ENCODE data around the gene RNF138. TPM values are rescaled to one million over a fixed set of nuclear protein-coding genes. Genes with fewer than 3 reads are reported as not detected.
"Not testable (repeated sequence)": the region's sequence is repeated elsewhere in the genome, so short reads cannot be mapped to it uniquely, and the experiment has no call there.

RNF138 gene
- total RNA-seq, 1 donor from 2014 or later, result 100 TPM

GRCh38 chr18:32158108-32158624, 66.5 kb downstream of the RNF138 start:
- Mint-ChIP-seq H3K4me3 (ENCODE audit: low read depth) (peak overlapping the region; percentile 61), H3K4me1 (ENCODE audit: low read depth) (peaks cover 9% of the 10 kb centered on the region), H3K9me3 (peaks cover 4% of the 10 kb centered on the region), H3K27me3 (ENCODE audit: low read depth) (peaks cover 18% of the 10 kb centered on the region), H3K27ac (peak overlapping the region; percentile 49), H3K36me3 (ENCODE audit: low read depth) (peaks cover 3% of the 10 kb centered on the region)
- peak; percentile 63 for DNase-seq (ENCODE audit: low spot score)
- intact Hi-C loops (cut with micrococcal nuclease), result loop anchor here (1.0 to 10.0 kb wide), 4 partner anchors 117 to 394 kb away; partner anchors contain the start of gene GAREM1

GRCh38 chr18:32158631-32159030, 67.0 kb downstream of the RNF138 start:
- H3K27ac Mint-ChIP-seq; H3K4me1 Mint-ChIP-seq (ENCODE audit: low read depth); H3K36me3 Mint-ChIP-seq (ENCODE audit: low read depth); DNase-seq (ENCODE audit: low spot score); H3K9me3 Mint-ChIP-seq: not testable (repeated sequence)
- intact Hi-C loops (cut with micrococcal nuclease), result loop anchor here (1.0 to 10.0 kb wide), 4 partner anchors 116 to 394 kb away; partner anchors contain the start of gene GAREM1
- H3K4me3 Mint-ChIP-seq (ENCODE audit: low read depth), result peak overlapping the region; percentile 61
- peaks cover 18% of the 10 kb centered on the region for H3K27me3 Mint-ChIP-seq (ENCODE audit: low read depth)

GRCh38 chr18:32160547-32160946, 68.9 kb downstream of the RNF138 start:
- Mint-ChIP-seq H3K27ac (no peak overlapping the region), H3K27me3 (ENCODE audit: low read depth) (peaks cover 13% of the 10 kb centered on the region), H3K4me3 (ENCODE audit: low read depth) (no peak overlapping the region), H3K4me1 (ENCODE audit: low read depth) (peaks cover 8% of the 10 kb centered on the region), H3K9me3 (no peaks in the 10 kb centered on the region), H3K36me3 (ENCODE audit: low read depth) (no peaks in the 10 kb centered on the region)
- no peak for DNase-seq (ENCODE audit: low spot score)
- intact Hi-C loops (cut with micrococcal nuclease), result no loop called here

GRCh38 chr18:32167980-32168730, 76.5 kb downstream of the RNF138 start:
- H3K27me3 Mint-ChIP-seq (ENCODE audit: low read depth), result peaks cover 5% of the 10 kb centered on the region
- DNase-seq (ENCODE audit: low spot score), result no peak
- no peaks in the 10 kb centered on the region for H3K9me3 Mint-ChIP-seq
- no peaks in the 10 kb centered on the region for H3K36me3 Mint-ChIP-seq (ENCODE audit: low read depth)
- intact Hi-C loops (cut with micrococcal nuclease), result no loop called here
- no peak overlapping the region for H3K4me3 Mint-ChIP-seq (ENCODE audit: low read depth)
- H3K4me1 Mint-ChIP-seq (ENCODE audit: low read depth), result no peaks in the 10 kb centered on the region
- H3K27ac Mint-ChIP-seq, result no peak overlapping the region

GRCh38 chr18:32173654-32174053, 82.0 kb downstream of the RNF138 start:
- no peak overlapping the region for H3K4me3 Mint-ChIP-seq (ENCODE audit: low read depth)
- no peaks in the 10 kb centered on the region for H3K4me1 Mint-ChIP-seq (ENCODE audit: low read depth)
- intact Hi-C loops (cut with micrococcal nuclease), result no loop called here
- no peaks in the 10 kb centered on the region for H3K36me3 Mint-ChIP-seq (ENCODE audit: low read depth)
- peaks cover 2% of the 10 kb centered on the region for H3K27me3 Mint-ChIP-seq (ENCODE audit: low read depth)
- DNase-seq (ENCODE audit: low spot score), result no peak
- no peaks in the 10 kb centered on the region for H3K9me3 Mint-ChIP-seq
- no peak overlapping the region for H3K27ac Mint-ChIP-seq

- no peak for DNase-seq (ENCODE audit: low spot score)
- Mint-ChIP-seq H3K9me3 (no peaks in the 10 kb centered on the region), H3K4me3 (ENCODE audit: low read depth) (no peak overlapping the region), H3K27ac (no peak overlapping the region), H3K36me3 (ENCODE audit: low read depth) (no peaks in the 10 kb centered on the region), H3K4me1 (ENCODE audit: low read depth) (no peaks in the 10 kb centered on the region), H3K27me3 (ENCODE audit: low read depth) (peaks cover 2% of the 10 kb centered on the region)
- intact Hi-C loops (cut with micrococcal nuclease), result no loop called here
Measured at GRCh38 chr18:32174719-32175118, 83.0 kb downstream of the RNF138 start.

- H3K27me3 Mint-ChIP-seq (ENCODE audit: low read depth), result peaks cover 2% of the 10 kb centered on the region
Measured at GRCh38 chr18:32175265-32175664, 83.6 kb downstream of the RNF138 start.

GRCh38 chr18:32176745-32177144, 85.1 kb downstream of the RNF138 start:
- H3K9me3 Mint-ChIP-seq; H3K36me3 Mint-ChIP-seq (ENCODE audit: low read depth); H3K27ac Mint-ChIP-seq; DNase-seq (ENCODE audit: low spot score); H3K27me3 Mint-ChIP-seq (ENCODE audit: low read depth); H3K4me1 Mint-ChIP-seq (ENCODE audit: low read depth); intact Hi-C loops (cut with micrococcal nuclease); H3K4me3 Mint-ChIP-seq (ENCODE audit: low read depth): not testable (repeated sequence)

More at GRCh38 chr18:32175265-32175664, 83.6 kb downstream of the RNF138 start:
- no peak for DNase-seq (ENCODE audit: low spot score)
- Mint-ChIP-seq H3K36me3 (ENCODE audit: low read depth) (no peaks in the 10 kb centered on the region), H3K4me3 (ENCODE audit: low read depth) (no peak overlapping the region), H3K4me1 (ENCODE audit: low read depth) (no peaks in the 10 kb centered on the region), H3K9me3 (no peaks in the 10 kb centered on the region), H3K27ac (no peak overlapping the region)
- intact Hi-C loops (cut with micrococcal nuclease), result no loop called here

GRCh38 chr18:32177530-32177929, 85.9 kb downstream of the RNF138 start:
- Mint-ChIP-seq H3K27ac (no peak overlapping the region), H3K4me3 (ENCODE audit: low read depth) (no peak overlapping the region), H3K36me3 (ENCODE audit: low read depth) (no peaks in the 10 kb centered on the region), H3K27me3 (ENCODE audit: low read depth) (no peaks in the 10 kb centered on the region), H3K4me1 (ENCODE audit: low read depth) (no peaks in the 10 kb centered on the region), H3K9me3 (no peaks in the 10 kb centered on the region)
- intact Hi-C loops (cut with micrococcal nuclease), result no loop called here
- no peak for DNase-seq (ENCODE audit: low spot score)

Other genes with a start within 250 kb of the RNF138 start
- gene TRAPPC8, start 148.7 kb upstream of the RNF138 start, total RNA-seq, result 41.3 and 46.4 TPM in 2 replicates
- gene RNF125, start 73.0 kb upstream of the RNF138 start, total RNA-seq, result 82.5 and 83.6 TPM in 2 replicates
- gene MEP1B, start 98.2 kb downstream of the RNF138 start, total RNA-seq, result 0.21 TPM in 1 of 2 replicates, not detected in the other